ENCODE data around the gene AIFM3.

The AIFM3 gene

DNA sequence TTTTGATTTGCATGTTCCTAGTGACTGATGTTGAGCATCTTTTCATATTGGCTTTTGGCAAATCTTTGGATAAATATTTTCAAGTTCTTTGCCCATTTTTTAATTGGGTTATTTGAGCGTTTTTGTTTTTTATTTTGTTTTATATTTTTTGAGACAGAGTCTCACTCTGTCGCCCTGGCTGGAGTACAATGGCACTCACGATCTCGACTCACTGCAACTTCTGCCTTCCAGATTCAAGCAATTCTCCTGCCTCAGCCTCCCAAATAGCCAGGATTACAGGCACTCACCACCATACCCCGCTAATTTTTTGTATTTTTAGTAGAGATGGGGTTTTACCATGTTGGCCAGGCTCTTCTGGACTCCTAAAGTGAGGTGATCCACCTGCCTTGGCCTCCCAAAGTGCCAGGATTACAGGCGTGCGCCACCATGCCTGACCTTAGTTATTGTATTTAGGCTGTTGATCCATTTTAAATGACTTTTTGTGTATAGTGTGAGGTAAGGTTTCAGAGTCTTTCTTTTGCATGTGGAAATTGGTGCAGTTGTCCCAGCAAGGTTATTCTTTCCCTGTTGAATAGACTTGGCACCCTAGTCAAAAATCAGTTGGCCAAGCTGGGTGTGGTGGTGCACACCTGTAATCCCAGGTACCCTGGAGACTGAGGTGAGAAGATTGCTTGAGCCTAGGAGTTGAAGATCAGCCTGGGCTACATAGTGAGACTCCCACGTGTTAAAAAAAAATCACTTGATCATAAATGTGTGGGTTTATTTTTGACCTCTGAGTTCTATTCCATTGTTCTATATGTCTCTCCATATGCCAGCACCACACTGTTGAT, 23.7 kb upstream of the AIFM3 start:
- Histone ChIP-seq H3K9me3 (ENCODE audit: low read length) (no peaks in the 10 kb centered on the region), H3K9ac (ENCODE audit: low read length) (no peak overlapping the region), H3K36me3 (ENCODE audit: insufficient read depth, low read length) (peaks cover 7% of the 10 kb centered on the region), H3K4me1 (ENCODE audit: insufficient read depth, low read length) (peaks cover 30% of the 10 kb centered on the region), H3K27me3 (ENCODE audit: control insufficient read depth in 1 of 2, insufficient read depth in 2 of 2, low read length in 2 of 2) (no peaks in the 10 kb centered on the region), H3K27ac (ENCODE audit: low read depth, low read length) (no peak overlapping the region), H3K4me3 (ENCODE audit: low read depth in 1 of 2, low read length in 2 of 2) (no peak overlapping the region)

DNA sequence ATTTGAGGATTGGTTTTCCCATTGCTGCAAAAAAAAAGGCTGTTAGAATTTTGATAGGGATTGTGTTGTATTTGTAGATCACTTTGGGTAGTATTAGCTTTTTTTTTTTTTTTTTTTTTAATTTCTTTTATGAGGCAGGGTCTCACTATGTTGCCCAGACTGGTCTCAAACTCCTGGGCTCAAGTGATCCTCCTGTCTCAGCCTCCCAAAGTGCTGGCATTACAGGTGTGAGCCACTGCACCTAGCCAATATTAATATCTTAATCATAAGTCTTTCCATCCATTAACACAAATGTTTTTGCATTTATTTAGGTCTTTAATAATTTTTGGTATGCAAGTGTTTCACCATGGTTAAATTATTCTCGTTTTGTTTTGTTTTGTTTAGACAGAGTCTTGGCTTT, 23.0 kb upstream of the AIFM3 start:
- no peaks in the 10 kb centered on the region for H3K9me3 ChIP-seq (ENCODE audit: low read length)
- peaks cover 30% of the 10 kb centered on the region for H3K4me1 ChIP-seq (ENCODE audit: insufficient read depth, low read length)
- no peak overlapping the region for H3K9ac ChIP-seq (ENCODE audit: low read length)
- H3K4me3 ChIP-seq (ENCODE audit: low read depth in 1 of 2, low read length in 2 of 2): no peak overlapping the region
- peaks cover 8% of the 10 kb centered on the region for H3K36me3 ChIP-seq (ENCODE audit: insufficient read depth, low read length)
- H3K27me3 ChIP-seq (ENCODE audit: control insufficient read depth in 1 of 2, insufficient read depth in 2 of 2, low read length in 2 of 2): no peaks in the 10 kb centered on the region
- H3K27ac ChIP-seq (ENCODE audit: low read depth, low read length): no peak overlapping the region

DNA sequence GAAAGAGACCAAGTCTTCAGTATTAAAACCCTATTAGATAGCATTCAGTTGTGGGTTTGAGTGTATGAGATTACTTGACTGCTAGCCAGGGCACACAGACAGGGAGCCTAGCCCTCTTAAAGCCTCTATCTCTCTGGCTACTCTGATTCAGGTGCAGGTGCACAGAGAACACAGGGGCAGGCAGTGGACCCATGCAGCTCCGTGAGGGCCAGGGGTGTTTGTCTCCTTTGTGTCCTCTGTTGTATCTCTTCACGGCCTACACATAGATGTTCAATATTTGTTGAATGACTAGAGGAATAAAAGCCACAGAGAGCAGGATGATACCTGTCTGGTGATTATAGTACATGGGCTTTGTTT, 21.5 kb upstream of the AIFM3 start:
- Histone ChIP-seq H3K27ac (ENCODE audit: low read depth, low read length) (no peak overlapping the region), H3K4me1 (ENCODE audit: insufficient read depth, low read length) (peaks cover 21% of the 10 kb centered on the region), H3K27me3 (ENCODE audit: control insufficient read depth in 1 of 2, insufficient read depth in 2 of 2, low read length in 2 of 2) (no peaks in the 10 kb centered on the region), H3K9me3 (ENCODE audit: low read length) (no peaks in the 10 kb centered on the region), H3K36me3 (ENCODE audit: insufficient read depth, low read length) (peaks cover 17% of the 10 kb centered on the region), H3K9ac (ENCODE audit: low read length) (peak overlapping the region; percentile 13), H3K4me3 (ENCODE audit: low read depth in 1 of 2, low read length in 2 of 2) (no peak overlapping the region)

DNA sequence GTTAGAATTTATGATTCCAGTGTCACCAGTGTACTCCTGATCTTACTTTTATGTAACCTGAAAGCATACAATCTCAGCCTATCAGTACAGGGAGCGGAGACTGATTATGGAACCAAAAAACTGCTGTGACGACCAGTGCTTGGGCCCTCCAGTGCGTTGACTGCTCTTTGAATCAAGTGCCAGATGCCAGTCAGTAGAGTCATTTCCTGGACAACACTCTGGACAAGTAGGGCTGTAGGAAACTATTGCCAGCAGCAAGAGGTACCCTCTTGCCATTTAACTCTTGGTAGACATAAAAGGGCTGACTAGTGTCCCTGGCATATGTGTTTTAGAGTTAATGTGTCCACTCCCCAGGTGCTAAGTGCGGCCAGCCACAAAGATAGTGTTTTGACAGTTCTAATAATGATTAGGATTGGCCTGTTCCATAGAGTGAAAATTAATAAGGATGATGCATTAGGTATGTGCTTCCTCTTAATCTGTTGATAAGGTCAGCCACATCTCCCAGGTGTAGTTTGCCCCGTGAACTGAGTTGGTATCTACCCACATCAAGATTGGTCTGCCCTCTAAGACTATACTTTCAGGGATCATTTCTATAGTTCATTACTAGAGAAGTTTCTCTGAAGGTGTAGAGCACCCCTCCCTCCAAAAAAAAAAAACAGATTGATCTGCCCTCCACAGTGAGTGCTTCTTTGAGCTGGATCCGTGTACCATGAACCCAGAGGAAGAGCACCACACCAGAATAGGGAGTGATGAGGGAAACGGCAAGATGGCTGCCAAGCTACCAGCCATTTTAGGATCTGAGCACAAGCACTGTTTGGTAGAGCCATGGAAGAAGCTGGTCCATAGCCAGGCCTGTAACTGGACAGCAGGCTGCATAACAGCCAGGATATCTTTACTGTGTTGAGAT, 20.7 kb upstream of the AIFM3 start:
- Histone ChIP-seq H3K4me3 (ENCODE audit: low read depth in 1 of 2, low read length in 2 of 2) (no peak overlapping the region), H3K36me3 (ENCODE audit: insufficient read depth, low read length) (peaks cover 25% of the 10 kb centered on the region), H3K27ac (ENCODE audit: low read depth, low read length) (no peak overlapping the region), H3K9me3 (ENCODE audit: low read length) (no peaks in the 10 kb centered on the region), H3K9ac (ENCODE audit: low read length) (peak overlapping the region; percentile 13), H3K27me3 (ENCODE audit: control insufficient read depth in 1 of 2, insufficient read depth in 2 of 2, low read length in 2 of 2) (no peaks in the 10 kb centered on the region), H3K4me1 (ENCODE audit: insufficient read depth, low read length) (peaks cover 16% of the 10 kb centered on the region)

DNA sequence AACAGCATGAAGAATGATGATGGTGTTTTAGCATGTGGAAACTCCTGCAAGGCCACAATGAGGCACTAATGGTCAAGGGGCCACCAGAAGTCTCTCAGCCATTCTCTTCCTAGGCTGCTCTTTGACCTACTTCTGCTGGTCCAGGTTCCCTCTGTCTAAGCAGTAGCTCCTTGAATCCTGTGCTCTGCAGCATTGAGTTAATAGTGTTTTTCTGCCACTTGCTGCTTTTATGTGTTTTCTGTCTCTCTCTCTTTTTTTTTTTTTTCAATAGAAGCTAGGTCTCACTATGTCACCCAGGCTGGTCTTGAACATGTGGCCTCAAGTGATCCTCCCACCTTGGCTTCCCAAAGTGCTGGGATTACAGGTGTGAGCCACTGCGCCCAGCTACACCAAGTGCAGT, 20.1 kb upstream of the AIFM3 start:
- H3K4me1 ChIP-seq (ENCODE audit: insufficient read depth, low read length): peaks cover 16% of the 10 kb centered on the region
- peaks cover 30% of the 10 kb centered on the region for H3K36me3 ChIP-seq (ENCODE audit: insufficient read depth, low read length)

DNA sequence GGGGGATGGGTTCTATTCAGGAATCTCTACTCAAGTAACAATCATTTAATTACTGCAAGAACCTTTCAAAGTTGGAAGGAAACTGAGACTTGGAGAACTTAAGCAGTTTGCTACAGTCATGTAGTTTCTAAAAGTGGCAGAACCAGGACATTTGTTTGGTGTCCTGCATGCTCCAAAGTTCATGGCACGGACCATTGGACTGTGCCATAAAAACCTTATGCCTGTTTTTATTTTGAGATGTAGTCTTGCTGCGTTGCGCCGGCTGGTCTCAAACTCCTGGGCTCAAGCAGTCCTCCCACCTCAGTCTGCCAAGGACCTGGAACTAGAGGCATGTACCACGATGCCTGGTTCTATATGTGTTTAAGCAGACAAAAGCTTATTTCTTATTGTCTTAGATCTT, 18.6 kb upstream of the AIFM3 start:
- Histone ChIP-seq H3K27ac (ENCODE audit: low read depth, low read length) (no peak overlapping the region), H3K9ac (ENCODE audit: low read length) (no peak overlapping the region), H3K4me1 (ENCODE audit: insufficient read depth, low read length) (peaks cover 16% of the 10 kb centered on the region), H3K9me3 (ENCODE audit: low read length) (no peaks in the 10 kb centered on the region), H3K4me3 (ENCODE audit: low read depth in 1 of 2, low read length in 2 of 2) (no peak overlapping the region), H3K27me3 (ENCODE audit: control insufficient read depth in 1 of 2, insufficient read depth in 2 of 2, low read length in 2 of 2) (no peaks in the 10 kb centered on the region), H3K36me3 (ENCODE audit: insufficient read depth, low read length) (peaks cover 38% of the 10 kb centered on the region)

More for the DNA sequence above, 20.1 kb upstream of the AIFM3 start:
- Histone ChIP-seq H3K9ac (ENCODE audit: low read length) (no peak overlapping the region), H3K27ac (ENCODE audit: low read depth, low read length) (no peak overlapping the region), H3K4me3 (ENCODE audit: low read depth in 1 of 2, low read length in 2 of 2) (no peak overlapping the region), H3K27me3 (ENCODE audit: control insufficient read depth in 1 of 2, insufficient read depth in 2 of 2, low read length in 2 of 2) (no peaks in the 10 kb centered on the region), H3K9me3 (ENCODE audit: low read length) (no peaks in the 10 kb centered on the region)

DNA sequence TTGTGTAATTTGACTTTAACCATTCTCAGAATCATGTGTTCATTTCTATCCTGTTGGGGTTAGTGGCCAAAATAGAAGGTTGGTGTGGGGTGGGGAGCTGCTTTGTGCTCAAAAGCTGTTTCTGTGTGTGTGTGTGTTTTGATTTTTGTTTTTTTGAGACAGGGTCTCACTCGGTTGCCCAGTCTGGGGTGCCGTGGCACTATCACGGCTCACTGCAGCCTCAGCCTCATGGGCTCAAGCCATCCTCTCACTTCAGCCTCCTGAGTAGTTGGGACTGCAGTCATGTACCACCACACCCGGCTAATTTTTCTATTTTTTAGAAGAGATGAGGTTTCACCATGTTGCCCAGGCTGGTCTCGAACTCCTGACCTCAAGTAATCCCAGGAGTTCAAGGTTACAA, 18.1 kb upstream of the AIFM3 start:
- H3K27ac ChIP-seq (ENCODE audit: low read depth, low read length): no peak overlapping the region
- H3K4me1 ChIP-seq (ENCODE audit: insufficient read depth, low read length): peaks cover 16% of the 10 kb centered on the region
- no peaks in the 10 kb centered on the region for H3K9me3 ChIP-seq (ENCODE audit: low read length)
- no peak overlapping the region for H3K4me3 ChIP-seq (ENCODE audit: low read depth in 1 of 2, low read length in 2 of 2)
- no peak overlapping the region for H3K9ac ChIP-seq (ENCODE audit: low read length)
- peaks cover 38% of the 10 kb centered on the region for H3K36me3 ChIP-seq (ENCODE audit: insufficient read depth, low read length)
- H3K27me3 ChIP-seq (ENCODE audit: control insufficient read depth in 1 of 2, insufficient read depth in 2 of 2, low read length in 2 of 2): no peaks in the 10 kb centered on the region

DNA sequence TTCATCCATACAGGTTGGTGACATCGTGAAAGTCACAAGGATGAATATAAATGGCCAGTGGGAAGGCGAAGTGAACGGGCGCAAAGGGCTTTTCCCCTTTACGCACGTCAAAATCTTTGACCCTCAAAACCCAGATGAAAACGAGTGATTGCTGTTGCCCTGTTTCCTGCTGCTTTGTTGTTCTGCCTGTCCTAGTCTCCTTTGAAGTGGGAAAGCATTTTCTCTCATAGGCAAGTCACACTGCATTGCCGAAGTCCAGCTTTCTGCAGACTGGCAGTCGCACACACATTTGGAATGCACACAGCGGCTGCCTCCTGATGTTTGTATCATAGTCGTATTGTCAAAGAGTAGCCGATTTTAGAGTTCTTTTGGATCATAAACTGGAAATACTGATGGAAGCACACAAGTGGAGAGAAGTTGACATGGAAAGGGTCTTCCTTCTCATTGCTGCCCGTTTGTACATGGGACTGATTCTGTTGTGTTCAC, 17.3 kb upstream of the AIFM3 start:
- Histone ChIP-seq H3K4me3 (ENCODE audit: low read depth in 1 of 2, low read length in 2 of 2) (no peak overlapping the region), H3K27me3 (ENCODE audit: control insufficient read depth in 1 of 2, insufficient read depth in 2 of 2, low read length in 2 of 2) (no peaks in the 10 kb centered on the region), H3K9ac (ENCODE audit: low read length) (no peak overlapping the region), H3K4me1 (ENCODE audit: insufficient read depth, low read length) (peaks cover 16% of the 10 kb centered on the region), H3K9me3 (ENCODE audit: low read length) (no peaks in the 10 kb centered on the region), H3K27ac (ENCODE audit: low read depth, low read length) (no peak overlapping the region), H3K36me3 (ENCODE audit: insufficient read depth, low read length) (peaks cover 38% of the 10 kb centered on the region)

DNA sequence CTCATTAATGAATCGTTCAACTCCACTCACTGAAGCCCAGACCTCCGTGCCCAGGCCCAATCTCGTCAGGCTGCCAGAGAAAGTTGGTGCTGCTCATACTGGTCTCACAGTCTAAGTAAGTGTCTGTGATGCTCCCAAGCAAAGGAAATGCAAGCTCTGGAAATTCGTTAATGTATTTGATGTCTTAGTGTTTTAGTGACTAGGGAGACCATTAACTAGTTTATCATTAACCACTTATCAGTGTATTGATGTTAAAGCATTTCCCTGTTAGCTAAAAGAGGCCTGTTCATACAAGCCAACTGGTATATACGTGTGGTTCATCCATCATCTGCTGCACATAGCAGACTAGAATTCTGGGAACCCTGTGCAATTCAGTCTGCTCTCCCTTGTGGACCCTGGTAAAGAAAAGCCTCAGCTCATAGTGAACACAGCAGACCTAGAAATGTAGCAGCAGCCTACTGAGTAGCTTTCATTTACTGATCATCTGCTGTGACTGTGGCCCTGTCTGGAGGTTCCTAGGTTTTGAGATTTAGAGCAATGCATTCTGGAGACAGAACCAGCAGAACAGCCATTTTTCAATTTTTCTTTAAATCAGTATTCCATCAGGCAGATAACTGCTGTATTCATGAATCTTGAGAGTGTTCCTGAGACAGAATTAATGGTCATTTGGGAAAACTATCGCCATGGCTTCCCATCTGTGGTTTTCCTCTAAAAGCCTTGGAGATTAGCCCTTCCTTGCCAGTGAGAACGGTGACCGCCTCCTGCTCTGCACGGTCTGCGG, 15.7 kb upstream of the AIFM3 start:
- Histone ChIP-seq H3K9ac (ENCODE audit: low read length) (no peak overlapping the region), H3K4me3 (ENCODE audit: low read depth in 1 of 2, low read length in 2 of 2) (no peak overlapping the region), H3K27me3 (ENCODE audit: control insufficient read depth in 1 of 2, insufficient read depth in 2 of 2, low read length in 2 of 2) (no peaks in the 10 kb centered on the region), H3K9me3 (ENCODE audit: low read length) (no peaks in the 10 kb centered on the region), H3K27ac (ENCODE audit: low read depth, low read length) (no peak overlapping the region), H3K36me3 (ENCODE audit: insufficient read depth, low read length) (peaks cover 38% of the 10 kb centered on the region), H3K4me1 (ENCODE audit: insufficient read depth, low read length) (peaks cover 6% of the 10 kb centered on the region)

DNA sequence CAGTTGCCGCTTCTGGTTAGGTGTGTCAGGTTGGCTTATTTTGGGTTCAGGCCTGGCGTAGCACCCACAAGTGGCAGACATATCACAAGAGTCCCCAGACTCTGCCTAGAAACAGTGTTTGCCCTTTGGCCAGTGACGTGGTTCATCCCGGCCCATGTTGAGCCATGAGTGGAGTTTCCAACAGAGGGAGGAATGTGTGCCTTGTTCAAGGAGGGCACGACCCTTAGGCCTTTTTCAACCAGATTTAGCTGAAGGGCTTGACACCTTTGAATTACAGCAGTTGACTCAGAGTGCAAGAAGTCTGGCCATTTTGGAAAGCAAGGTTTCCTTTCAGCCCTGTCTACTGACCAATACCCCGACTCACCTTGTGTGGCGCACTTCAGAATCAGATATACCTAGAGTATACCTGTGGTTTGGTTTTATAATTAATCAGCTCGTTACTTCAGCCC, 15.1 kb upstream of the AIFM3 start:
- H3K27me3 ChIP-seq (ENCODE audit: control insufficient read depth in 1 of 2, insufficient read depth in 2 of 2, low read length in 2 of 2): no peaks in the 10 kb centered on the region
- no peak overlapping the region for H3K27ac ChIP-seq (ENCODE audit: low read depth, low read length)
- H3K36me3 ChIP-seq (ENCODE audit: insufficient read depth, low read length): peaks cover 38% of the 10 kb centered on the region
- H3K4me3 ChIP-seq (ENCODE audit: low read depth in 1 of 2, low read length in 2 of 2): no peak overlapping the region
- H3K4me1 ChIP-seq (ENCODE audit: insufficient read depth, low read length): peaks cover 3% of the 10 kb centered on the region
- H3K9me3 ChIP-seq (ENCODE audit: low read length): no peaks in the 10 kb centered on the region
- H3K9ac ChIP-seq (ENCODE audit: low read length): no peak overlapping the region
